Stimulated activated CD8-positive, alpha-beta memory T cell treated with anti-CD3 and anti-CD28 coated beads, Interleukin-12 subunit alpha, Interleukin-12 subunit beta, amount 100 ng/mL, for 4 hours (primary cell): ENCODE measurements around the gene LTBP1.

ENCODE experiments used
- DNase-seq: peaks from one replicate; pipeline ENCODE4 v3.0.0-alpha.2; 2020; ENCODE audit warnings: low read depth

The LTBP1 gene

GRCh38 chr2:33266467-33266866, 319.7 kb downstream of the LTBP1 start:
- DNase-seq: no peak

- no peak for DNase-seq
Measured at GRCh38 chr2:33267043-33267442, 320.3 kb downstream of the LTBP1 start.

- DNase-seq: no peak
Measured at GRCh38 chr2:33267756-33268155, 321.0 kb downstream of the LTBP1 start.

GRCh38 chr2:33268246-33268831, 321.6 kb downstream of the LTBP1 start:
- no peak for DNase-seq

GRCh38 chr2:33272001-33272400, 325.2 kb downstream of the LTBP1 start:
- no peak for DNase-seq

- DNase-seq: no peak
Measured at GRCh38 chr2:33273479-33273878, 326.7 kb downstream of the LTBP1 start.

- no peak for DNase-seq
Measured at GRCh38 chr2:33274524-33274923, 327.8 kb downstream of the LTBP1 start.

GRCh38 chr2:33275689-33276444, 329.1 kb downstream of the LTBP1 start:
- DNase-seq: peak; percentile 14

- DNase-seq: no peak
Measured at GRCh38 chr2:33277002-33277426, 330.3 kb downstream of the LTBP1 start.

GRCh38 chr2:33278245-33278943, 331.6 kb downstream of the LTBP1 start:
- no peak for DNase-seq

- DNase-seq: no peak
Measured at GRCh38 chr2:33284287-33284686, 337.5 kb downstream of the LTBP1 start.

- no peak for DNase-seq
Measured at GRCh38 chr2:33287507-33288005, 340.8 kb downstream of the LTBP1 start.

- no peak for DNase-seq
Measured at GRCh38 chr2:33288011-33288410, 341.3 kb downstream of the LTBP1 start.

GRCh38 chr2:33289961-33290360, 343.2 kb downstream of the LTBP1 start:
- DNase-seq: no peak

GRCh38 chr2:33291278-33292013, 344.7 kb downstream of the LTBP1 start:
- no peak for DNase-seq

- DNase-seq: no peak
Measured at GRCh38 chr2:33292063-33292462, 345.3 kb downstream of the LTBP1 start.

GRCh38 chr2:33292981-33293595, 346.3 kb downstream of the LTBP1 start:
- DNase-seq: no peak

GRCh38 chr2:33298233-33298632, 351.5 kb downstream of the LTBP1 start:
- DNase-seq: no peak

GRCh38 chr2:33301355-33301754, 354.6 kb downstream of the LTBP1 start:
- DNase-seq: no peak

- DNase-seq: no peak
Measured at GRCh38 chr2:33302348-33302747, 355.6 kb downstream of the LTBP1 start.

- no peak for DNase-seq
Measured at GRCh38 chr2:33304032-33304864, 357.5 kb downstream of the LTBP1 start.
